Activated CD8-positive, alpha-beta memory T cell treated with anti-CD3 and anti-CD28 coated beads, Interleukin-2, amount 50 U/mL, for 1 hour (primary cell): ENCODE measurements around the gene ADAMTSL1.

ENCODE experiments used
- DNase-seq: peaks from one replicate; pipeline ENCODE4 v3.0.0-alpha.2; 2020; ENCODE audit errors: extremely low read depth

Gene ADAMTSL1, protein sequence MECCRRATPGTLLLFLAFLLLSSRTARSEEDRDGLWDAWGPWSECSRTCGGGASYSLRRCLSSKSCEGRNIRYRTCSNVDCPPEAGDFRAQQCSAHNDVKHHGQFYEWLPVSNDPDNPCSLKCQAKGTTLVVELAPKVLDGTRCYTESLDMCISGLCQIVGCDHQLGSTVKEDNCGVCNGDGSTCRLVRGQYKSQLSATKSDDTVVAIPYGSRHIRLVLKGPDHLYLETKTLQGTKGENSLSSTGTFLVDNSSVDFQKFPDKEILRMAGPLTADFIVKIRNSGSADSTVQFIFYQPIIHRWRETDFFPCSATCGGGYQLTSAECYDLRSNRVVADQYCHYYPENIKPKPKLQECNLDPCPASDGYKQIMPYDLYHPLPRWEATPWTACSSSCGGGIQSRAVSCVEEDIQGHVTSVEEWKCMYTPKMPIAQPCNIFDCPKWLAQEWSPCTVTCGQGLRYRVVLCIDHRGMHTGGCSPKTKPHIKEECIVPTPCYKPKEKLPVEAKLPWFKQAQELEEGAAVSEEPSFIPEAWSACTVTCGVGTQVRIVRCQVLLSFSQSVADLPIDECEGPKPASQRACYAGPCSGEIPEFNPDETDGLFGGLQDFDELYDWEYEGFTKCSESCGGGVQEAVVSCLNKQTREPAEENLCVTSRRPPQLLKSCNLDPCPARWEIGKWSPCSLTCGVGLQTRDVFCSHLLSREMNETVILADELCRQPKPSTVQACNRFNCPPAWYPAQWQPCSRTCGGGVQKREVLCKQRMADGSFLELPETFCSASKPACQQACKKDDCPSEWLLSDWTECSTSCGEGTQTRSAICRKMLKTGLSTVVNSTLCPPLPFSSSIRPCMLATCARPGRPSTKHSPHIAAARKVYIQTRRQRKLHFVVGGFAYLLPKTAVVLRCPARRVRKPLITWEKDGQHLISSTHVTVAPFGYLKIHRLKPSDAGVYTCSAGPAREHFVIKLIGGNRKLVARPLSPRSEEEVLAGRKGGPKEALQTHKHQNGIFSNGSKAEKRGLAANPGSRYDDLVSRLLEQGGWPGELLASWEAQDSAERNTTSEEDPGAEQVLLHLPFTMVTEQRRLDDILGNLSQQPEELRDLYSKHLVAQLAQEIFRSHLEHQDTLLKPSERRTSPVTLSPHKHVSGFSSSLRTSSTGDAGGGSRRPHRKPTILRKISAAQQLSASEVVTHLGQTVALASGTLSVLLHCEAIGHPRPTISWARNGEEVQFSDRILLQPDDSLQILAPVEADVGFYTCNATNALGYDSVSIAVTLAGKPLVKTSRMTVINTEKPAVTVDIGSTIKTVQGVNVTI (N-terminal part only)

GRCh38 chr9:18473652-18474279 lies at the start of gene ADAMTSL1:
ADAMTSL1 (plus strand) TSS chr9:18474153; CDS start chr9:18474233, 80 bp downstream.
- DNase-seq = no peak

- DNase-seq = no peak
These were observed 46.3 kb upstream of the ADAMTSL1 start for GRCh38 chr9:18427691-18428090.

DNA sequence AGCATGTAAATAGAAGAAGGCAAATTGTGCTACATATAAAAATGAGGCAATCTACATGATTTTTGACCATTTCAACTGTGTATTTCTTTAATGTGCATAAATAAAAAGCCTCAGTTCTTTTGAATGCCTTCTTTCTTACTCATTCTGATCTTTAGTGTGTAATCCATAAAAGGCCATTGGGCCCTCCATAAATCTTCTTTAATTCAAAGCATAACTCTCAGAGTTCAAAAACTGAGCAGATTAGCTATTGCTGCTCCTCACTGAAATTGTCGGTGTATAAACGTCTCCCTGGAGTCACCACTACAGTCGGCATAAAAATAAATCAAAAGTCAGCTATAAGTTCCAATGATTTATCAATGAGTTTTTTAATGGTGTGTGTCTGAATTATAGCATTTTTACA lies 45.3 kb upstream of the ADAMTSL1 start:
- DNase-seq = no peak

- no peak for DNase-seq
These were observed 44.9 kb upstream of the ADAMTSL1 start for GRCh38 chr9:18429070-18429469.

DNA sequence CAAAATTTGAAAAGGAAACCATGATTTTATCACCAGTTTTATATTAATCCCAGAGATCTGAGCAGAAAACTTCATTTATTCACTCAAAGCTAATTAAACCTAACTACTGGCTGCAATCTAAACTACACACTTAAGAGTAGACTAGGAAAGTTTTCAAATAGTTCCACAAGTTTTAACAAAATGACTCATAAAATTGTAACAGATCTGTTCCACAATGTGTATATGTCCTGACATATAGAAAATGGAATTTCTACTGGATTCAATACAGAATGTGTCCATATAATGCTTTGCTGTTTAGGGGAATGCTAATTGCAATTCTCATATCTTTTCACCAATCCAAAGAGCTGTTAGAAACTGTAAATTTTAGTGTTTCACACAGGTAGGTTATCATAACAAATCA lies 40.3 kb upstream of the ADAMTSL1 start:
- DNase-seq = no peak

GRCh38 chr9:18437315-18438201 lies 36.4 kb upstream of the ADAMTSL1 start:
- no peak for DNase-seq

DNA sequence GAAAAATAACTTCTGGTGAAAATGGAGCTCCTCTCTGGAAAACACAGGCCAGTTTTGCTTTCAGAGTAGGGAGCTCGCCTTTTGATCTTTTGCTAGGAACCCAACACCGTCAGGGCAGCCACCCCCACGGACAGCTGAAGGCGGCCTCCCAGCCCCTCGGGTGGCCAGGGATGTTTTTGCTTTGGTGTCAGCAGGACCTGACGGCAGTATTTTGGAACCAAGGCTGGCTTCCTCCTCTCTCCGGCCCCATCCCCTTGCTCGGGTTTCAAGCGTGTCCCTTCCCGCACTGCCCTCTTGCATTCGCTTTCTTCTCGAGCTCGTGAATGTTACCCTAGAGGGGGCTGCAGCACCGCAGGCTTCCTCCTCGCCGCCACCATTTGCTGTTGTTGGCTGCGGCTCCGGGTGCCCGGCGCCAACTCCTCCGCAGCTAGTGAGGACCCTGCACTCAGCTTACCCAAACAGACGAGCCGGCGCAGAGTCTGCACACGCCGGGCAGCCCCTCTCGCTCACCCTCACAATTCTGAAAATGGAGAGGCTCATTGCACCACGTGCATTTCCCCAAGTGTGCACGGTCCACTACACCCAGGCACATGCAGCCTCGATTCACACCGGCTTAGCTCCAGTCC lies 35.5 kb upstream of the ADAMTSL1 start:
- no peak for DNase-seq

DNA sequence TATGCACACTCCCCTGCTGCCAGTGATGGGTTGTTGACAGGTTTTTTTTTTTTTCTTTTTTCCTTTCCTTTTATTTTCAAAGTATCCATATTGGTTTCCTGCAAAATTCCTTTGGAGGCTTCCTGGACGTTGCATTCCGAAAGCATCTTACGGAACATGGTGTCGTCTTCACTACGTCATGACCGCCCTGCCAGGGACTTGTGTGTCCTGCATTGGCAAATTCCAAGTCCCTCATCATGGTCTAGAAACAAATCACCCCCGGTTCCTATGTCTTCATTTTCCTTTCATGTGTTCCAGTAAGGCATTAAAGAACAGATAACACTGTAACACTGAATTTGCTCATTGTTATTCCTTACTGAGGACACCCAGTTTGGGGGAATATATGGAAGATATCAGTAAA lies 35.0 kb upstream of the ADAMTSL1 start:
- DNase-seq = no peak

DNA sequence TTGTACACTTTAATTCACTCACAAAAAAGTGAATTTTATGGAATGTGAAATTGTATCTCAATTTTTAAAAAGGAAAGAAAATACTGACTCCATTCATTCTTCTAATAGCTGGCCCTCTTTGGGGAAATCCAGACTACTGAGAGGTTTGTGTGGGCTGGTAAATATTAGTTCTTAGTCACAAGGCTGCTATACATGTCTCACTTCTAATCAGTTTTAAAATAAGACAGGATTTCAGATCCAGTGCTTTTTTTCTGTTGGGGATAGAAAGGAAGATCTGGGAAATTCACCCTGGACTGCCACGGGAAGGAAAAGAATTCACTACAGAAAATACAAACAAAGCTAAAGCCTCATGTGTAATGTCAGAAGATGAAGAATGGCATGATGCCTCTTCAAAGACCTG lies 32.7 kb upstream of the ADAMTSL1 start:
- DNase-seq = no peak

DNA sequence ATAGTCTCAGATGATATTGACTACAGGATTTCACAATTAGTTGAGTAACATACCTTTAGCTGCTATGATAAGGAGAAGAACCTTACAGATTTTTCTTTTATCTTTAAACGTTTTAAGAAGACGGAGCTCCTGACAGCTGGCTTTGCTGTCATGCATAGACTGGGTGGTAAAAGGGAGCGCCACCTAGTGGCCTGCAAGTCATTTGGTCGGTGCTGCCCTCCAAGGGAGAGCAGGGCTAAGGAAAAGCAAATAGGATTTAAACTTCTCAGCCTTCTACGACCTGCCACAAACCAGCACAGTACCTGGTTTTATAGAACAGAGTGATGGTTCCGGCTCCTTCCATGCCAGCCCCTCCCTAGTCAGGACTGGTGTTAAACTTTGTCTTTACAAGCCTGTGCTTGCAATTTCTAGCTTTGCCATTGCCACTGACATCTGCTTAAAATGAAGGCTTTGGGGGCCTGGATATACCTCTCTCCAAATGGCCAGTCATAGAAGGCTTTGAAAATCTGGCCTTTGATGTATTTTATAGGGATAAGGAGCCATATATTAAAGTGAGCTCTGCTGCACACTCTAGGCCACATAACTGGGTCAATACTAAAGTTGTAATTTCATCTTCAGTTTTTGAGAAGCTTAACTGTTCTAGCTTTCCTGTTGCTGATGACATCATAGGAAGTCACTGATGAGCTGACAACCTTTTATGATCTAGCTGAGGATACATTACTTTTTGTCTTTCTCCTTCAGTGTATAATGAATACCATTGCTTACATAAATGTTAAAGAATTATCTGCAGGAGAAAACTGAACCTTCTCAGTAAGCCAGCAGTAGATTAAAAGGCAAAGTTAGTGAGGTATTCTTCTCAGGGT lies 31.1 kb upstream of the ADAMTSL1 start:
- no peak for DNase-seq

DNA sequence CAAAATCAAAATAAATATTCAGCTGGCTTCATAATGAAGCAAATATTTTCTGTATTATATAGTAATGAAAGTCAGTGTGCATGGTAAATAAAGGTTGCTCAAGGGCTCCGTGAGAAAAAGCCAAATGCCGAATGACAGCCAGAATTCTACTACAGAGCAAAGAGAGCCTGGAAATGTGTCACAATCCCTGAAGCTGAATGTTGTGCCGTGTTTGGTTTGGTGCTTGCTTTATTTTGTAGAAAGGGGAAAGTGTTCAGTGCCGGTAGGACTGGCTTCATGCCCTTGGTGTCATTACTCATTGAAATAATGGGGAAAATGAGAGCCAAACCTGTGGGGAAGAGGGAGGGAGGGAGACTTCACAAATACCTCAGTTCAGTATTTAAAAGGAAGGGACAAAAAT lies 26.8 kb upstream of the ADAMTSL1 start:
- no peak for DNase-seq

DNA sequence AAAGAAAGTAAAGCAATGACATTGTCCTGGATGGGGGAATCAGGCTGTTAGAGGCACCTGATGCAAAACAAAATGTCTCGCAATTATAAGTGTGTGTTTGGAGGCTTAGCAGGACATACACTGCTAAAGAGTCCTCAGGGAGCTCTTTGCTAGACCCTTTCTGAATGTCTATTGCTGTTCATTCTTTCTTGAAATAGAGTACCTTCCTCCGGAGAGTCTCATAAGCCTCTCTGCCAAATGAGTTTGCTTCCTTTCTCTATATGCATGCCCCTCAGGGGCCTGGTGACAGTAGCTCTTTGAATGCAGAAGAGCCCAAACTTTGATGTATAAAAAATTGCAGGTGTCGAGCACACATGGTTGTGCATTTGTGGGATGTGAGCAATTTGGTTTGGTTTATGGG lies 26.4 kb upstream of the ADAMTSL1 start:
- no peak for DNase-seq

DNA sequence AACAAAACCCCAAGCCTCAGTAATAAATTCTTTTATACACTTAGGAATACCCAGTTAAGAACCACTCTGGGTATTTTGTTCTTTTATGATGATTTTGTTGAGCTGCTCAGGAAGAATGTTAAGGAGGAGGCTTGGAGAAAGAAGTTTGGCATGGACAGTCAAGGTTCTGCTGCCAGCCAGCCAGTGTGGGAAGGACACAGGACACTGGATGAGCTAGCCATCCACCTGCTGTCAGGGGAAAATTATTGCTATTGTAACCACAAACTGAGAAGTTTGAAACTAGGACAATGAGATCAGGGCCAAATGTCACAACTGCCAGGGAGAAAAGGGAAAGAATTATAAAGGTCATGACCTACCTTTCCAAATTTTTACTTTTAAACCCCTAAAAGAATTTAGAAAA lies 25.9 kb upstream of the ADAMTSL1 start:
- DNase-seq = no peak

DNA sequence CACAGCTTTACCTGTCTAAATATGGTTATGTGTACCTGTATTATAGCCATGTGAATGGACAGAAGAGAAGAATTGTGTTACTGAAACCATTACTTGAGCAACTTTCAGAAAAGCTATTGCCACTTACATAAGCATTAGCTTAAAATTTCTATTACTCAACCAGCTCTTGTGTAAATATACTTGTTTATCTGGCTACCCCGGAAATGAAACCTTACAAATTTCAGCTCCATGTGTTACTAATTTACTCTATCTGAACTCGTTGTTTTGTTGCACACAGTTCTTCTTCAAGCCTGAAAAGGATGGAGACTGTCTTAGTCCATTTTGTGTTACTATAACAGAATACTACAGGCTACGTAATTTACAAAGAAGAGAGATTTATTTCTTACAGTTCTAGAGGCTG lies 22.5 kb upstream of the ADAMTSL1 start:
- no peak for DNase-seq

- no peak for DNase-seq
These were observed 21.7 kb upstream of the ADAMTSL1 start for GRCh38 chr9:18452276-18452675.

GRCh38 chr9:18456624-18457237 lies 17.2 kb upstream of the ADAMTSL1 start:
- DNase-seq = no peak

GRCh38 chr9:18457510-18457909 lies 16.4 kb upstream of the ADAMTSL1 start:
- no peak for DNase-seq

- no peak for DNase-seq
These were observed 13.9 kb upstream of the ADAMTSL1 start for GRCh38 chr9:18459962-18460584.
